T-helper 2 cell treated with Interferon-gamma antibody and Interleukin-4, amounts not matched to agents 100 ng/mL and 5 ng/mL, for 36 hours (primary cell): ENCODE measurements around the gene BRIP1. TPM values are rescaled to one million over a fixed set of nuclear protein-coding genes. Genes with fewer than 3 reads are reported as not detected.
"Not testable (repeated sequence)": the region's sequence is repeated elsewhere in the genome, so short reads cannot be mapped to it uniquely, and the experiment has no call there.

Experiments
- intact Hi-C: fragments of 100-400 bp; cut with micrococcal nuclease; formaldehyde crosslinking; loops from one replicate; pipeline ENCODE4 v1.15.1; 2023
- total RNA-seq: library from RNA; stranded (reverse); gene quantifications from 2 replicates; pipeline ENCODE4 v1.2.3, GENCODE V29; 2022

Gene BRIP1
- total RNA-seq, 1 donor from 2014 or later = 22.2 TPM

GRCh38 chr17:61734012-61734411 lies 129.3 kb downstream of the BRIP1 start:
- intact Hi-C loops = no loop called here

GRCh38 chr17:61733021-61733420 lies 130.3 kb downstream of the BRIP1 start:
- intact Hi-C loops = no loop called here

GRCh38 chr17:61732169-61732568 lies 131.2 kb downstream of the BRIP1 start:
- intact Hi-C loops = no loop called here

DNA sequence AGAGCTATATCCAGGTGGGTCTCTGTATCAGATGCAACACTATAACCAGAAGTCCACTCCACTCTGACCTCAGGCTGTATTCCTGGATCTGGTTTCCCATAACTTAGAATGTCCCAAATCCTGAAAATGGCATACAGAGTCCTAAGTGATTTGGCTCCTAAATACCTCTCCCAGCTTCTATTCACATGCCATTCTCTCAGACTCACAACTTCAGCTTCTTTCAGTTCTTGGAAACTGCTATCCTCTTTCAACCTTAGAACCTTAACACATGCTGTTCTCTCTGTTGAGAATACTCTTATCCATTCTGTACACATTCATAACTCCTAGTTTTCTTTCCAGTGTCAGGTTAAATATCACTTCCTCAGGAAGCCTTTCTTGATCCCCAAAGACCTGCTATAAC lies 132.0 kb downstream of the BRIP1 start:
- intact Hi-C loops = no loop called here

- intact Hi-C loops = no loop called here
Measured at GRCh38 chr17:61729690-61730268, 133.5 kb downstream of the BRIP1 start.

- intact Hi-C loops = no loop called here
Measured at GRCh38 chr17:61728297-61728836, 135.0 kb downstream of the BRIP1 start.

GRCh38 chr17:61727798-61728197 lies 135.5 kb downstream of the BRIP1 start:
- intact Hi-C loops = not testable (repeated sequence)

DNA sequence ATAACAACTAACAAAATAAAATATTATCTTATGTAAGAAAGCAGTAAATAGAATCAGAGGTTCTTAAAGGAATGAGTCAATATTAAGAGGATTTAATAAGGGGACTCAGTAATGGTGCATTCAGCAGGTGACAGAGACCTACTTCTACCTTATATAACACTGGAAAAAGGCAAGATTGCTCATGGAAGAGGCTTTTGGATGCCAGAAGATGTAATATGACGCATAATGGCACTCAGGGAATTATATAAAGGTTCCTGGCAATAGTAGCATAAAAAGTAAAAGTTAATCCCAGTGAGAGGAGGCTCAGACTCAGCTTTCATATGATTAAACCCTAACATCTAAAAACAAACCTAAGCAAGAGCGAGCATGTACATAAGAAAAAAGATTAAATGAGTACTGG lies 136.4 kb downstream of the BRIP1 start:
- intact Hi-C loops = no loop called here

- intact Hi-C loops = no loop called here
Measured at GRCh38 chr17:61724777-61725176, 138.6 kb downstream of the BRIP1 start.

DNA sequence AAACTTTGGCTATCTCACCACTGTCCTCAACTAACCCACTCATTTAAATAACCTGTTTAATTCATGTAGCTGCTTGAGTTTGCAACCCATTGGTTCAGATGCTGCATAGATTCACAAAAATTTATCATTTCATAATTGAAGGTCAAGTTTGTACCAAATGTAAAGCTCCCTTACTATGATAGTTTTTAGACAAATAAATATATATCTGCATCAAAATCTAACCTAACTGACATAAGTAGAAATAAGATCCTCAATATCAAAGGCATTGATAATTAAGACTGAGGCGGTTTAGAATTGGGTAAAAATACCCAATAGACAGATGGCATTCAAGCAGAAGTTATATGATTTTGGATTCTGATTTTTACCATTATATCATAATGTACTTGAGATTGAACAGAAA lies 139.4 kb downstream of the BRIP1 start:
- intact Hi-C loops = no loop called here

DNA sequence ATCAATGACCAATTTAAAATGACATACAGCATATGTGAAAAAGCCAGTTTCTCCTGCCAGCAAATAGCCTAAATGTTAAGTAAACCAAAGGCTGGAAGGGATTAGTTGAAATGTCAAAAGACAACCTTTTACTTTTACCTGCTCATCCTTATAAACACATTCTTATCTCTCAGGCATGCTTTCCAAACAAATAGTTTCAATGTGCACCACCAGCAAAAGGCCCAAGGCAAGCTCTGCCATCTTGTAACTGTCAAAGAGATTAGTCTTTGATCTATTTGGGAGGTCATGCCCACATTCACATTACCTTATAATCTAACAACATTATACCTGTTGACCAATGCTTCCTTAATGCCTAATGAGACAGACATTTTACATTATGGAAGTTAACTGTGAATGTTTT lies 140.1 kb downstream of the BRIP1 start:
- intact Hi-C loops = no loop called here

- intact Hi-C loops = no loop called here
Measured at GRCh38 chr17:61722398-61722797, 140.9 kb downstream of the BRIP1 start.

DNA sequence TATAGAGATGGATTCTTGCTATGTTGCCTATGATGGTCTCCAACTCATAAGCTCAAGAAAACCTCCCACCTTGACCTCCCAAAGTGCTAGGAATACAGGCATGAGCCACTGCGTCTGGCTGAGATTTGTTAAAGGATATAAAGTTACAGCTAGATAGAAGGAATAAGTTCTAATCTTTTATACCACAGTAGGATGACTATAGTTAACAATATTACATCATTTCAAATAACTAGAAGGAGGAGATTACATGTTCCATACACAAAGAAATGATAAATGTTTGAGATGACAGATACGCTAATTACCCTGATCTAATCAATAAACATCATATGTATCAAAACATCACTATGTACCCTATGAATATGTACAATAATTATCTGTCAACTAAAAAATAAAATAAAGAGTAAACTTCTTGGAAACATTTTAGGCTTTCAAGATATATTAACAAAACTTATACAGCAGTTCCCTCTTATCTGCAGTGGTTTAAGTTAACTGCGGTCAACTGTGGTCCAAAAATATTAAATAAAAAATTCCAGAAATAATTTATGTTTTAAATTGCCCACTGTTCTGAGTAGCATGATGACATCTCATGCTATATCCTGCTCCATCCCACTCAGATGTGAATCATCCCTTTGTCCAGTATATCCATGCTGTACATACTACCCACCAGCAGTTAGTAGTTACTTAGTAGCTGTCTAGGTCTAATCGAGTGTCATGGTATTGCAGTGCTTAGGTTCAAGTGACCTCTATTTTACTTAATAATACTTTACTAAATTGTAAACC lies 143.1 kb downstream of the BRIP1 start:
- intact Hi-C loops = no loop called here

GRCh38 chr17:61719220-61719619 lies 144.1 kb downstream of the BRIP1 start:
- intact Hi-C loops = not testable (repeated sequence)

DNA sequence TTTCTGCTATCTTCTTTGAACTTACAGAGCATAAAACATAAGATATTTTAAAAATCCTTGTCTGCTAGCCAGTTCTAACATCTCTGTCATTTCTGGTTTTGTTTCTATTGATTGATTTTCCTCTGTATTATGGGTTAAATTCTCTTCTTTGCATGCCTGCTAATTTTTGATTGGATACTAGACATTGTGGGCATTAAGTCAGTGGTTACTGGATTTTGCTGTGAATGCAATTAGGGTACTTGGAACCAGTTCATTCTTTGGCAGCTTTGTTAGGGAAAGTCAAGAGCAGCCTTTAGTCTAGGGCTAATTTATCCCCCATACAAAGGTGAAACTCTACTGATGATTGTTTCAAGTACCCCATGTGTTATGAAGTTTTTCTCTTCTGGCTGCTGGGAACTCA lies 145.3 kb downstream of the BRIP1 start:
- intact Hi-C loops = no loop called here

DNA sequence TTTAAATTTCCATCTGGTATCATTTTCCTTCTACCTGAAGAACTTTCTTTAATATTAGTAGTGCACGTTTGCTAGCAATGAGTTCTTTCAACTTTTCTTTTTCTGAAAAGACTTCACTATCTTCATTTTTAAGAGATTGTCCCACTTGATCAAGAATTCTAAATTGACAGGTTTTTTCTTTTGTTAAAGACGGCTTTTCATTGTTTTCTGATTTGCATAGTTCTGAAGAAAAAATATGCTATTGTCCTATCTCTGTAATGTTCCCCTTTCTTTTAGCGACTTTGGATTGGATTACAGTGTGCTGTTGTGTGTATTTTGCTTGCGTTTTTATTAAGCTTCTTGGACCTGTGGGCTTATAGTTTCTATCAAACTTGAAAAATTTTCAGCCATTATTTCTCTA lies 146.0 kb downstream of the BRIP1 start:
- intact Hi-C loops = no loop called here

DNA sequence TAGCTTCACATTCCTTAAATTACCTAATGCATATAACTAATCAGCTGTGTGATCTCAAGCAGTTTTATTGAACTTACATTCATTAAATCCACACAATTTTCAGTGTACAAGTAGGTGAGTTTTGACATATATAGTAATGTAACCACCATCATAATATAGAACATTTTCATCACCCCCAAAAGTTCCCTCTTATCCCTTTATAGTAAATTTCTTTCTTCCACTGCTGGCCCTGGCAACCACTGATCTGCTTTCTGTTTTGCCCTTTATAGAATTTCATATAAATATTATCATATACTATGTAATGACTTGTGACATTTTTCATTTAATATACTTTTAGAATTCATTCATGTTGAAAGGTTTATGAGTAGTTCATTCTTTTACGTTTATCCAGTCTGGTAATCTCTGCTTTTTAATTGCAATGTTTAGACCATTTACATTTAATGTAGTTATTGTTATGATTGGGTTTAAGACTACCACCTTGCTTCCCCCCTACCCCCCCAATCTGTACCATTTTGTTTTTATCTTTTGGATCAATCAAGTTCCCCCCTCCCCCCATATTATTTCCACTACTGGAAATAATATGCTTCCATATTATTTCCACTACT lies 147.0 kb downstream of the BRIP1 start:
- intact Hi-C loops = no loop called here

- intact Hi-C loops = no loop called here
Measured at GRCh38 chr17:61715348-61715747, 148.0 kb downstream of the BRIP1 start.

DNA sequence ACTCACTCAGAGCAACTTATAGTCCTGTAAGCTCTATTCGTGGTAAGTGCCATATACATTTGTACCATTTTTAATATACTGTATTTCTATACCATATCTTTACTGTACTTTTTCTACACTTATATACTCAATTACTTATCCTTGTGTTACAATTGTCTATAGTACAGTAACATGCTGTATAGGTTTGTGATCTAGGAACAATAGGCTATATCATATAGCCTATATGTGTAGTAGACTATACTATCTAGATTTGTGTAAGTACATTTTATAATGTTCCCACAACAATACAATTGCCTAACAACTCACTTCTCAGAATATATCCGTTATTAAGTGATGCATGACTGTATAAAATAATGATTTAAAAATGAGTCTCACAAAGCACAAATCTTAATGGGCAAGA lies 149.0 kb downstream of the BRIP1 start:
- intact Hi-C loops = no loop called here

DNA sequence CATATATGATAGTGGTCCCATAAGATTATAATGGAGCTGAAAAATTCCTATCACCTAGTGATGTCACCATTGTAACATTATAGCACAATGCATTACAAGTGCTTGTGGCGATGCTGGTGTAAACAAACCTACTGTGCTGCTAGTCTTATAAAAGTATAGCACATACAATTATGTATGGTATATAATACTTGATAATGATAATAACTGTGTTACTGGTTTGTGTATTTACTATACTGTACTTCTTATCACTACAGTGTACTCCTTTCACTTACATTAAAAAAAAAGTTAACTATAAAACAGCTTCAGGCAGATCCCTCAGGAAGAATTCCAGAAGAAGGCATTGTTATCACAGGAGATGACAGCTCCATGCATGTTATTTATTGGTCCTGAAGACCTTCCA lies 150.3 kb downstream of the BRIP1 start:
- intact Hi-C loops = no loop called here

DNA sequence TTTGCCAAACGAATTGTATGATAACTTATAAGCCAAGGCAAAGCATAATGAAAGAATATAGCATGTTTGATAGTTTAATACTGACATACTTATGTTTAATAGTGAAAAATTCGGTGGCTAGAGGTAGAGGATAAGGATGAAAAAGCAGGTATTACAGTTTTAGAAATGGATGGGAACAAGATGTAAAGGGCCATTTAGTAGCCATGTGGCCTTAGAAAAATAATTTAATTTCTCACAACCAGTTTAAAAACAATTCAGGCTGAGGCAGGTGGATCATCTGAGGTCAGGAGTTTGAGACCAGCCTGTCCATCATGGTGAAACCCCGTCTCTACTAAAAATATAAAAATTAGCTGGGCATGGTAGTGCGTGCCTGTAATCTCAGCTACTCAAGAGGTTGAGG lies 152.8 kb downstream of the BRIP1 start:
- intact Hi-C loops = no loop called here

- intact Hi-C loops = no loop called here
Measured at GRCh38 chr17:61709567-61709966, 153.8 kb downstream of the BRIP1 start.
